Activated CD4-positive, alpha-beta T cell treated with anti-CD3 and anti-CD28 coated beads, Interleukin-2, amount 50 U/mL, for 24 hours (primary cell): ENCODE measurements around the gene KCNV2.
"Not testable (repeated sequence)": the region's sequence is repeated elsewhere in the genome, so short reads cannot be mapped to it uniquely, and the experiment has no call there.

Source experiments
- DNase-seq, 2 donors: peaks; one replicate each; pipeline ENCODE4 v3.0.0-alpha.2; 2020; ENCODE audit warnings: low read depth in 1 of 2, low spot score in 1 of 2

Gene KCNV2

DNA sequence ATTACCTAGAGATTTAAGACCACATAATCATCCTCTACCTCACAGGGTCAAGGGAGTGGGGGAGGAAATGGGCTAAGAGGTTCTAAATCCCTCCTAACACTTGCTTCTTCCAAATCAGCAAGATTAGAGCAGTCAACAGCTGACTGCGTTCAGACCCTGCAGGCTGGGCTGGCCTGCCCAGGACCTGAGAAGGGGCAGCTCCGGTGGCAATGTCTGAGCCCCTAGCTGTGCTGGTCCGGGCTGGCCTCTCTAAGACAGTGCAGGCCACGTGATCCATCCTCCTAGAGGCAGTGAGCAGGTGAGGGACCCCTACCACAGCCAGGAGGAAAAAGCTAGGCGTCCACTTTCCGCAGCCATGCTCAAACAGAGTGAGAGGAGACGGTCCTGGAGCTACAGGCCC, at the start of gene KCNV2:
KCNV2 (plus strand) TSS at position 126 of the 400 bp plus-strand sequence; CDS start at position 356, 230 bp downstream.
- DNase-seq: no peak

DNA sequence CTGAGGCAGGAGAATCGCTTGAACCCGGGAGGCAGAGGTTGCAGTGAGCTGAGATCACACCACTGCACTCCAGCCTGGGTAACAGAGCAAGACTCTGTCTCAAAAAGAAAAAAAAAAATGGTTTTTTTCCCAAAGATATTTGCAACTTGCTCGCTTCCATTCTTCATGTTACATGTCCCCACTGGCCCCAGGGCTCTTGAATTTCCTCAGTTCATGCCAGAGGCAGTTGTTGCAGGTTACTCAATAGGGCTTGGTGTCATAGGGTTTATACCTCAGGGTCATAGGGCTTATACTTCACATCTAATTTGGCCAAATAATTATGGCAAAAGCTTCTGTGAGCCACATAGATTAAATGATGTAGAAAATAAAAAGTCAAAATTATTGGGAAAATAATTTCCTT, 44.1 kb upstream of the KCNV2 start:
- no peak for DNase-seq

DNA sequence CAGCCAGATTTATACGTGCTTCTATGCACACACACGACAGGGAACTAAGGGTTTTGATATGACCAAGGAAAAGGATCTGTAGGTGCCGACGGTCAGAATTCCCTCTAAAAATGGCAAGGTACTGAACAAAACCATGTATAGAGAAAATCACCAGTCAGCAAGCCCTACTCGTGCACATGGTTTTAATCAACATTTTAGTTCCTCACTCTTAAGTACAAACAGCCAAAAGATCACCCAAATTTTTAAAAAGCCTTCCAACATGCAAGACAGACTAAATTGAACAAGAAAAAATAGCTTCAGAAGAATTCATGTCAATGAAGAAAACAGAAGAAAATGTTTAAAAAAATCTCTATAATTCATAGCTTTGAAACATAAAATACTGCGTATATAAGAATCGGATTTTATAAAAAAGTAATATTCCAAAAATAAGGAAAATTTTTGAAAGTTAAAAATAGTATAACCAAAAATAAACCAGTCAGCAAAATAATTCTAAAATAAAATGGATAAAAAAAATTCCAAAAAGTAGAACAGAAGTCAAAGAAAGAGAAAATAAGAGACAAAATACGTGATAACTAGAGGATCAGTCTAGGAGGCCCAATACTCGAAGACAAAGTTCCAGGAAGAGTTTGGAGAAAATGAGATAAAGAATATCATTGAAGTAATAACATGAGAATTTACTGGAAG, 43.0 kb upstream of the KCNV2 start:
- DNase-seq: no peak

DNA sequence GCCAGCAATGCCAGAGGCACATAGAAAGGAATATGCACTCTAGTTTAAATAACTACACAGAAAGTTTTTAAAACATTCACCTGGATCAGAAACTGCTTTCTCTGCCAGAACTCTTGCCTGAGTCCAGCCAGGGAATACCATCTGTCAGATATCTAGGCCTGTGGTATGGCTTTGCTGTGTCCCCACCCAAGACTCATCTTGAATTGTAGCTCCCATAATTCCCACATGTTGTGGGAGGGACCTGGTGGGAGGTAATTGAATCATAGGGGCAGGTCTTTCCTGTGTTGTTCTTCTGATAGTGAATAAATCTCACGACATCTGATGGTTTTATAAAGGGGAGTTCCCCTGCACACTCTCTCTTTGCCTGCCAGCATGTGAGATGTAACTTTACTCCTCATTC, 41.5 kb upstream of the KCNV2 start:
- DNase-seq: no peak

DNA sequence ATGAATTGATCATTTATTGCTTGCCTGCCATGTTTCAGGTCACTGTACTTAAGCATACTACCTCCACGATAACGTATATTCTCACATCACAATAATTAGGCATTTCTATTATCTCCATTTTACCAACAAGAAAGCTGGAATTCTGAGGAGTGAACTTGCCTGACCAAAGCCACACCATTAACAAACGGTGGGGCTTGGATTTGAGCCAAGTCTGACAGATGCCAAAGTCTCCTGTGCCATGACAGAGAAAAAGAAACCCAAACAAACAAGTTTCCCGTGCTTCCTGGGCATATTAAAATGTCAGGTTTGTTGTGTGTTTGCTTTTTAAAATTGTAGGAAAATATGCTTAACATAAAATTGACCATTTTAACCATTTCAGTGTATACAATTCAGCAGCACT, 40.8 kb upstream of the KCNV2 start:
- no peak for DNase-seq

DNA sequence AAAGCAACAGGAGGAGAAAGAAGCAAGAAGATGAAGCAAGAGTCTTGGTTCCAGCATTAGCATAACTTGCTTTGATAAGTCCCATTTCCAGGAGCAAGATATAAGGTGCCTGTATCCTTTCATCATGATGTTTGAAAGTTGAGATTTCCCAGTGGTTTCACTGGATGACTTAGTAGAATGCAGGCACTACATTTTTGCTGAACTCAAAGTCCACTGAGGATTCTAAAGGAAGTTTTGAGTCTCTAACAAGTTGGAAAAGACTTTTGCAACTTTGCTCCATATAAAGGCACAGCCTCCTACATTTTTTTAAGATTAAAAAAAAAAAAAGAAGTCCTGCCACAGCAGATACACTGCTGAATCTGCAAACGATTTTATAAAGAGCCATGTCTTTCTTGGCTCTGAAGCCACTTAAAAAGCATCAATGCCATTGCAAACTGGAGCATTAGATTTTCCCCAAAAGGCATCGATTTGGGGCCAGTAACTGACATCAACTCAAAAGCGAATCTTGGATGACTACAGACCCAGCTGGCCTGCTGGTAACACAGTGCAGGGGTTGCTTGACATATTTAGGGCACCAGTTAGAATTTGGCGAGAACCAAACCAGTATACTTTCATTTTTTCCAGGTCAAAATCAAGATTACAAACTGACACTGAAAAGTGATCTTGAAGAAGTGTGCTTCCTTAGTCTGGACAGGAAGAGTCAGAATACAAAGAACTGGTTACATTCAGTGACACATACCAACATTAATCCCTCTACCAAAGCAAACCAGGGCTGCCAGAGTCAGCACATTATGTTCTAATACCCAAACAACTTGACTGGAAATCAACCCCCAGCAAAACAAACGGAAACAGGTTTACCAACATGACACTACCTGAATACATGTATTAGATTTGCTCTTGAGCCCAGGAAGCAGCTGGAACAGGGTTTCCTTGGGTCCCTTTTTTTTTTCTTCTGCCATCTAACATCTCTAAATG, 39.1 kb upstream of the KCNV2 start:
- no peak for DNase-seq

DNA sequence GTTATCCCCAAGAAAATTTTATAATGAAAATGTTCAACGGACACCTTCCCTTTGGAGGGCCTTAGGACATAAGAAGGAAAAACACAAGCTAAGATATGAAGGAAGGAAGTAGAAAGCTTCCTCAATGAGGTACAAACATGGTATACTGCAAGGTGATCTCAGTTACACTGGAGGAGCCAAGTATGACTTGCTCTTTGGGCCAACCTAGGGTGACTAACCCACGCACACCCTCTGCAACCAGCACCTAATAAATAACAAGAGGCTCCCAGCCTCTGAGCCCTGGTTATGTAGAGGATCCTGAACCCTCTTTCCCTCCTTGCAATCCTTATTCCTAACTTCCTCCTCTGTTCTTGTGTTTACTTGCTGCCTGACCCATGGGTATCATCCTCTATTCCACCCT, 38.3 kb upstream of the KCNV2 start:
- no peak for DNase-seq

DNA sequence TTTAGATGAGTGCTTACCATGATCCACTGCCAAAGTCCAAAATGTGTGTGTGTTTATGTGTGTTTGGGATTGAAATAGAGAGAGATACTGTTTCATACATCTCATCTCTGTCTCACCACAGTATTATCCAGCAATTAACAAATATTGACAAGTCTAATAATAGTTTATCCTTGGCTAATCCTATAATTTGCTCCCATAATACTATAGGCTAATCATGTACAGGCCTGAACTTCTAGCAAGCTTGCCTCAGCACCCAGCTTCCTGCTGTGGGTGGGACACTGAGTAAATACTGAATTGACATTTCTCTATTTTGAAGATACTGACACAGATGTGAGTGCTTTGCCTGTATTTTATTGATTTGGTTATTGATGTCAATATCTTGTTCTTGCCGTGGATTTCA, 35.3 kb upstream of the KCNV2 start:
- DNase-seq: no peak

DNA sequence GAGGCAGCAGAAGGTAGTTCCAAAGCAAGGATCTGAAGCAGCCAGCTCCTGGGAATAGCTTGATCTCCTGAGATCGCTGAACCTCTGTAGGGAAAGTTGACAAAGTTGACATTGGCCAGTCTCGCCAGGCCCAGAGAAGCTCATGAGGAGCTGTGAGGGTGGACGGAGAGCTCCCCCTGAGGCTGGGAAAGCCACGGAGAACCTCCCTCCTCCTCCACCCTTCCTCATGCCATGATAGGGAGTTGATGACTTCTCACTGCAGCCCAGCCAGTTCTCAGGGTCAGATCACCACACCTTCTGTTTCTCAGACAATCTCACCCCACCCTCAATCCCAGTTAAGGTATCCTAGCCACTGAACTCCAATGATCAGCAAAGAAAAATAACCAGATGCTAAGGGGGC, 30.4 kb upstream of the KCNV2 start:
- no peak for DNase-seq

DNA sequence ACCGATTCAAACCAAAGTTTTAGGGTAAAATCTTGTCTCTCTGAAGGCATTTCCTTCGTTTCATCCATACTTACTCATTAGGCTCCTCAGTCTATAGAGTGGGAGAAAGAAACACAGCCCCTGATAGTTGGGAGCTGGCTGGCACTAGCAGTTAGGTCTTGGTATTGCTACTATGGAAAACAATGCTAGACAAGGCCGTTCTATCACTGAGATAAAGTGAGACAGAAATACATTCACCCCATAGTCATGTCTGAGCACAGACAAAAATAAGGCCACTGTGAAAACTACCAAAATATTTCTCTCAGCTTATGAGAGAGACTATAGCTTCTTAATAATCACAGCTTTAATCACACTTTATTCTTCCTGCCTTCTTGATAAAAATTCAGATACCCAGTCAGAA, 28.7 kb upstream of the KCNV2 start:
- no peak for DNase-seq

DNA sequence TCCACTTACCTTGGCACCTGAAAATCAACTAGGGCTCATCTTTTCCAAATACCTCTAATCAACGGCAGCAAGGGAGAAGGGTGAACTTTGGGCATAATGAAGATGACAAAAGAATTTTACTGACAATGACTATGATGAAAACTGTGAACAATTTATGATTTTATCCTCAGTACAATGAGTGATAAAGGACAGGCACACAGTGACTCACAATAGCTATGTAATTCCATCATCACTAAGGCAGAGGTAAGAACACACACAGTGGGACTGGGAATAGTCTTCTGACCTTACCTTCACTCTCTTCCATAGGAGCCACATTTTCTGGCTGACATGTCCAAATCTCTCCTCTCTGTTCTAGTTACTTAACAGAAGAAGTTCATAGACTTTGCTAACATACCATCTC, 26.1 kb upstream of the KCNV2 start:
- DNase-seq: no peak

DNA sequence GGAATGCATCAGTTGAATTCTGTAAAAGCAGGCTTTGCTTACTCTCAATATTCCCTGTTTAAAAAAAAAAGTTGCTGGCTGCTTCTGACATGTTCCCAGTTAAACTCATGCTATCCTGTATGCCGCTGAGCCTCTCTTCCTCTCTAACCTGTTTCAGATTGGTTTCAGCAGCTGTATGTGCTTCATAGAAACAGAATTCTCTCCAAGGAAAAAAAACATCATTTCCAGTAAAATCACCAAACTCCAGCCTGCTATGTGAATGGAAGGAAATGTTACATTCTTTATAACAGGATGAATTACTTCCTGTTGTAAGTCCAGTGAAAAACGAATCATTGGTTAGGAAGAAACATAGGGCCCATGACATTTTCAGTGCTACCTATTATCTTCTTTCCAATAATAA, 25.7 kb upstream of the KCNV2 start:
- DNase-seq: no peak

DNA sequence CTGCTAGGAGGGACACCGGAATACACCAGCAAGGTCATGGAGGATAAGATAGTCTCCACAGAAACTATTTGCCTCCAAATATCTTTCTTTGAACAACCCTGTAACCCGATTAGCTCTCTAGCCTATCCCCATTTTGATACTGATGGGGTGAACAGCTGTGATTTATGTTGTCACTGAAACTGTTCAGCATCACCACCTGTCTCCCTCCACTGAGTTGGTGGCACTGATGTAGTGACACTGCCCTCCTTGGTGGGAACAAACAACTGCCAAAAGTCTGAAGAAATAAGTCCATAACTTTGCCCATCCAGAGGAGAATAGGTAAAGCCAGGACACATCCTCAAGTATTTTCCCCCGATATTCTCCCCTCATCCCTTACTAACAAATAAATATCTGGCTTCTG, 24.3 kb upstream of the KCNV2 start:
- DNase-seq: no peak

DNA sequence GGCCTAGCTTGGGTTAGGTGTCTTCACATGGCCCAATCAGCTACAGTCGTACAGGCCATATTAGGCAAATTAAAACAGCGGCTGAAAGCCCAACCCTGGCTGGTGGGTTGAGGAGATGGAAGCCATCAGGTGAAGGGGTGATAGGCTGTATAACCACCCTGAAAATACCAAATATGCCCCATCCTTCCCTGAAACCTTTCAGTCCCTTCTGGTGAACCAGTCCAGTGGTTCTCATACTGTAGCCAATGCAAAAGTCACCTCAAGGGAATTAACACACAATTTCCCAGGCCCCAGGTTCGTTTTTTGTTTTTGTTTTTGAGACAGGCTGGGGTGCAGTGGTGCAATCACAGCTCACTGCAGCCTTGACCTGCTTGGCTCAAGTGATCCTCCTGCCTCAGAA, 19.8 kb upstream of the KCNV2 start:
- no peak for DNase-seq

DNA sequence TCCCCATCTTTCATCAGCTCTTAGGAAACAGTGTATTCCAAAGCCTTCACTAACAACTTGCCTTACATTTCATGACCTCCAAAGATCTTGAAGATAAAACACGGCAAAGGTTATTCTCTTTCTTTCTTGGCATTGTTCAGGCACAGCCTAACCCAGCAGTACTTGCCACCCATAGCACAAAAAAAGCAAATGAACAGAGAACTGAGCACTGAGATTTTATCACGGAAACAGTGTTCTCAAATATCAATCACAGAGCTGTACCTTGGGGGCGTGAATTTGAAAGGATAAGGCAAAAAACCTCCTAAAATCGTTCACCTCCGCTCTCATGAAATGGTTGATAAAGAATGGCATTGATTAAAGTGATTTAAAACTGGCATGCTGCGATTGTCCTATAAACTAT, 16.9 kb upstream of the KCNV2 start:
- DNase-seq: no peak

DNA sequence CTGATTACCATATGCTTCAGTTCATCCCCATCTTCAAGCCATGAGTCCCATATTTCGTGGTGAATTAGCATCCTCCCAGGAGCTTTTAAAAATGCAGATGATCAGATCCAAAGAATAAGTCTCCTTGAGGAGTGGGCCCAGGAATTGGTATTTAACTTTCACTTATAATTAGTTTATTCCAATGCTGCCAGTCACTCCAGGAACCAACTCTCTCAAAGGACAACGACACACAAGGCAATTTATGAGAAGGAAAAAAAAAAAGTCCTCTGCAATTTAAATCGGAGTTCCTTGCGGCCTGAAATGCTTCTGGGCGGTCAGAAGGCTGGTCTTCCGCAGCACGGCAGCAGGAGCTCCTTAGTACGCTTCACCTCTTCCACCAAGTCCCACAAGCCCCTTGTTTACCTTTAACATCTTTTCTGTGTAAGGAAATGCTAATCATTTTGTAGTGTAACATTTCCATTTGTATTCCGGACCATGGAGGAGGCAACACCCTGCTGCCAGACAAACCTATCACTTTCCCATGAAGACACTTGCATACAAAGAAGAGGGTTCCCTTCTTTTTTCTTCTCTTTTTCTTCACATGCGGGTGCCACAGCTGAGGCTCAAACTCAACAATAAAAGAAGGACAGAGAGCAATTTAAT, 16.3 kb upstream of the KCNV2 start:
- no peak for DNase-seq

DNA sequence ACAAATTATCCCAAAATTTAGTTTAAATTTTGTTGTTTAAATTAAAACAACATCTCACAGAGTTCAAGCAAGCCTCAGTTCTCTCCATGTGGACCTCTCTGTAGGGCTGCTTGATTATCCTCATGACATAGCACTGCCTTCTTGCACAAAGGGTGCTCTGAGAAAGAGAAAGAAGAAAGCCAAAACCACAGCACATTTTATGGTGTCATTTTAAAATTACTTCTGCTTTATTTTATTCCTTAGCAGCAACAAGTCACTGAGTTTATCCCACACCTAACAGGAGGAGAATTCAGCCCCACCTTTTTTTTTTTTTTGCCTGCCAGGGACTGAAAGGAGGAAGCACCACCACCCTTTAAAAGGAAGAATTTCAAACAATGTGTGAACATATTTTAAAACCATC, 12.8 kb upstream of the KCNV2 start:
- DNase-seq: no peak

DNA sequence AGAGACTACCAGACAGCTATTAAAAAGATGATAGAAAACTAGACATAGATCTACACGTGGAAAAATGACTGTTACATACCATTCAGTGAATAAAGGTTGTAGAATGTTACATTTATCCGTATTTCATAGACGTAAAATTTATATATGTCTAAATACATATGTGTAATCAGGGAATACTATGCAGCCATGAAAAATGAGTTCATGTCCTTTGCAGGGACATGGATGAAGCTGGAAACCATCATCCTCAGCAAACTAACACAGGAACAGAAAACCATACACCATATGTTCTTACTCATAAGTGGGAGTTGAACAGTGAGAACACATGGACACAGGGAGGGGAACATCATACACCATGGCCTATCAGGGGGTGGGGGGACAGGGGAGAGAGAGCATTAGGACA, 10.1 kb upstream of the KCNV2 start:
- not testable (repeated sequence) for DNase-seq

DNA sequence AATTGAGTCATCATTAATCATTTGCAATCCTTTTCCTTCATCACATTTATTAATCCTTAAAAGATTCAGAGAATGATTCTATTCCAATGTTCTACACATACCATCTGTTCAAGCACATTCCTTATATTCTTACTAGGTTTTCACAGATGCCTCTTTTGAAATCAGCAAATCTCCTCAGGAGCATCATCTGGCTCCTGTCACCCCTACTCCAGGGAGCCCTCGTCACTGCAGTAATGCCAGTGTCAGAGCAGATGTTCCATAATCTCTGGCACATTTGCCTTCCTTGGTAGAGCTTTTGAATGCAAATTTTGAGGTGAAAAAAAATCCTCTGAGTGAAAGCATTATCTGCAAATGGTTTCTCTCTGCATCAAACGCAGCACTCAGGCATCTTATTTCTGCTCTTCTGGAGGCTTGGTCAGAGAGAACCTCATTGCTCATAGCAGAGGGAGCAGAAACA, 7.6 kb upstream of the KCNV2 start:
- no peak for DNase-seq

DNA sequence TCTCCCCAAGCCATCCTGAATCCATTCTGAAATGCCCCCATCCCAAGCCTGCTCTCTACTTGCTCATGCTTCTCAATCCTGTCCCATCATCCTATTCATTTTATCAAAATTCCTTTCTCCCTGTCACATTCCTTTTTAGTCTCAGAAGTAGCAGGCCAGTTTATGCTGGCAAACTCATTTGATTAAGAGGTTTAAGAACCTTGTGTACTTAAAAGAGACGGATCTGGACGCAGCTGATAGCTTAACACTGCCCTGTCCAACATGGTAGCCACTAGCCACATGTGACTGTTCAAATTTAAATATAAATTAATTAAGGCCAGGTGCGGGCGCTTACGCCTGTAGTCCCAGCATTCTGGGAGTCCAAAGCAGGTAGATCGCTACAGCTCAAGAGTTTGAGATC, 5.6 kb upstream of the KCNV2 start:
- no peak for DNase-seq

DNA sequence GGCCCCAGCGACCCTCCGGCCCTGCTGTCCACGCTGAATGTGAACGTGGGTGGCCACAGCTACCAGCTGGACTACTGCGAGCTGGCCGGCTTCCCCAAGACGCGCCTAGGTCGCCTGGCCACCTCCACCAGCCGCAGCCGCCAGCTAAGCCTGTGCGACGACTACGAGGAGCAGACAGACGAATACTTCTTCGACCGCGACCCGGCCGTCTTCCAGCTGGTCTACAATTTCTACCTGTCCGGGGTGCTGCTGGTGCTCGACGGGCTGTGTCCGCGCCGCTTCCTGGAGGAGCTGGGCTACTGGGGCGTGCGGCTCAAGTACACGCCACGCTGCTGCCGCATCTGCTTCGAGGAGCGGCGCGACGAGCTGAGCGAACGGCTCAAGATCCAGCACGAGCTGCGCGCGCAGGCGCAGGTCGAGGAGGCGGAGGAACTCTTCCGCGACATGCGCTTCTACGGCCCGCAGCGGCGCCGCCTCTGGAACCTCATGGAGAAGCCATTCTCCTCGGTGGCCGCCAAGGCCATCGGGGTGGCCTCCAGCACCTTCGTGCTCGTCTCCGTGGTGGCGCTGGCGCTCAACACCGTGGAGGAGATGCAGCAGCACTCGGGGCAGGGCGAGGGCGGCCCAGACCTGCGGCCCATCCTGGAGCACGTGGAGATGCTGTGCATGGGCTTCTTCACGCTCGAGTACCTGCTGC, 839 bp downstream of the KCNV2 start:
- no peak for DNase-seq
